IPS-20b (cell line): ENCODE results near the gene DISC1.

Experiments used
- H3K27ac ChIP-seq: one replicate; pipeline ENCODE4 v1.5.1; 2013; ENCODE audit warnings: low read length
- H3K27me3 ChIP-seq: 2 replicates; pipeline ENCODE4 v1.6.1; 2013; ENCODE audit warnings: mild to moderate bottlenecking, low read length, inconsistent platforms; ENCODE audit not compliant: insufficient read depth
- H3K36me3 ChIP-seq: 2 replicates; pipeline ENCODE4 v1.6.1; 2013; ENCODE audit warnings: low read depth, mild to moderate bottlenecking, inconsistent platforms, low read length, moderate library complexity; ENCODE audit not compliant: insufficient read depth
- H3K4me1 ChIP-seq: 2 replicates; pipeline ENCODE4 v1.6.1; 2013; ENCODE audit warnings: mild to moderate bottlenecking, control low read depth, inconsistent platforms, low read length, moderate library complexity; ENCODE audit not compliant: insufficient read depth
- H3K4me3 ChIP-seq: 2 replicates; pipeline ENCODE4 v1.5.1; 2013; ENCODE audit warnings: mild to moderate bottlenecking, low read length, inconsistent platforms
- H3K9ac ChIP-seq: 2 replicates; pipeline ENCODE4 v1.6.1; 2013; ENCODE audit warnings: low read depth, mild to moderate bottlenecking, inconsistent platforms, low read length, moderate library complexity
- H3K9me3 ChIP-seq: 2 replicates; pipeline ENCODE4 v1.6.1; 2013; ENCODE audit warnings: mild to moderate bottlenecking, low read depth, low read length, inconsistent platforms; ENCODE audit not compliant: insufficient read depth

Gene DISC1

GRCh38 chr1:231799363-231799986 lies 172.9 kb downstream of the DISC1 start:
- Histone ChIP-seq H3K9me3 (no peaks in the 10 kb centered on the region), H3K27me3 (no peaks in the 10 kb centered on the region), H3K4me1 (no peaks in the 10 kb centered on the region), H3K9ac (no peak overlapping the region), H3K36me3 (no peaks in the 10 kb centered on the region), H3K4me3 (no peak overlapping the region), H3K27ac (no peak overlapping the region)

GRCh38 chr1:231800108-231800507 lies 173.5 kb downstream of the DISC1 start:
- Histone ChIP-seq H3K9me3 (no peaks in the 10 kb centered on the region), H3K27ac (no peak overlapping the region), H3K9ac (no peak overlapping the region), H3K4me1 (no peaks in the 10 kb centered on the region), H3K4me3 (no peak overlapping the region), H3K27me3 (no peaks in the 10 kb centered on the region), H3K36me3 (no peaks in the 10 kb centered on the region)

GRCh38 chr1:231801042-231801585 lies 174.5 kb downstream of the DISC1 start:
- no peaks in the 10 kb centered on the region for H3K36me3 ChIP-seq

GRCh38 chr1:231803353-231803752 lies 176.8 kb downstream of the DISC1 start:
- Histone ChIP-seq H3K27me3 (no peaks in the 10 kb centered on the region), H3K27ac (no peak overlapping the region), H3K36me3 (no peaks in the 10 kb centered on the region), H3K4me3 (no peak overlapping the region), H3K9ac (no peak overlapping the region), H3K9me3 (no peaks in the 10 kb centered on the region), H3K4me1 (no peaks in the 10 kb centered on the region)

More at GRCh38 chr1:231801042-231801585, 174.5 kb downstream of the DISC1 start:
- no peak overlapping the region for H3K9ac ChIP-seq
- H3K9me3 ChIP-seq = no peaks in the 10 kb centered on the region
- no peaks in the 10 kb centered on the region for H3K4me1 ChIP-seq
- no peaks in the 10 kb centered on the region for H3K27me3 ChIP-seq
- no peak overlapping the region for H3K27ac ChIP-seq
- H3K4me3 ChIP-seq = no peak overlapping the region

GRCh38 chr1:231806623-231807495 lies 180.3 kb downstream of the DISC1 start:
- Histone ChIP-seq H3K9ac (no peak overlapping the region), H3K27me3 (no peaks in the 10 kb centered on the region), H3K9me3 (no peaks in the 10 kb centered on the region), H3K36me3 (no peaks in the 10 kb centered on the region), H3K27ac (no peak overlapping the region), H3K4me1 (no peaks in the 10 kb centered on the region), H3K4me3 (no peak overlapping the region)

- H3K4me3 ChIP-seq = no peak overlapping the region
- H3K27me3 ChIP-seq = no peaks in the 10 kb centered on the region
- no peak overlapping the region for H3K27ac ChIP-seq
- H3K9ac ChIP-seq = no peak overlapping the region
- H3K36me3 ChIP-seq = no peaks in the 10 kb centered on the region
- no peaks in the 10 kb centered on the region for H3K4me1 ChIP-seq
- H3K9me3 ChIP-seq = no peaks in the 10 kb centered on the region
Observed at GRCh38 chr1:231807541-231807940, 181.0 kb downstream of the DISC1 start.

GRCh38 chr1:231808116-231808515 lies 181.5 kb downstream of the DISC1 start:
- no peaks in the 10 kb centered on the region for H3K27me3 ChIP-seq
- no peak overlapping the region for H3K4me3 ChIP-seq
- H3K9ac ChIP-seq = no peak overlapping the region
- no peaks in the 10 kb centered on the region for H3K36me3 ChIP-seq
- no peak overlapping the region for H3K27ac ChIP-seq
- H3K4me1 ChIP-seq = no peaks in the 10 kb centered on the region
- H3K9me3 ChIP-seq = no peaks in the 10 kb centered on the region

GRCh38 chr1:231808990-231809389 lies 182.4 kb downstream of the DISC1 start:
- H3K9me3 ChIP-seq = no peaks in the 10 kb centered on the region
- no peaks in the 10 kb centered on the region for H3K36me3 ChIP-seq
- no peaks in the 10 kb centered on the region for H3K4me1 ChIP-seq
- no peak overlapping the region for H3K9ac ChIP-seq
- no peak overlapping the region for H3K27ac ChIP-seq
- H3K27me3 ChIP-seq = no peaks in the 10 kb centered on the region
- H3K4me3 ChIP-seq = no peak overlapping the region

- Histone ChIP-seq H3K9ac (no peak overlapping the region), H3K4me1 (no peaks in the 10 kb centered on the region), H3K9me3 (no peaks in the 10 kb centered on the region)
Observed at GRCh38 chr1:231810415-231810814, 183.8 kb downstream of the DISC1 start.

GRCh38 chr1:231814021-231814420 lies 187.4 kb downstream of the DISC1 start:
- Histone ChIP-seq H3K27ac (no peak overlapping the region), H3K4me3 (no peak overlapping the region), H3K27me3 (no peaks in the 10 kb centered on the region), H3K4me1 (no peaks in the 10 kb centered on the region), H3K9me3 (no peaks in the 10 kb centered on the region), H3K36me3 (no peaks in the 10 kb centered on the region), H3K9ac (no peak overlapping the region)

More at GRCh38 chr1:231810415-231810814, 183.8 kb downstream of the DISC1 start:
- H3K36me3 ChIP-seq = no peaks in the 10 kb centered on the region
- H3K27ac ChIP-seq = no peak overlapping the region
- no peak overlapping the region for H3K4me3 ChIP-seq
- no peaks in the 10 kb centered on the region for H3K27me3 ChIP-seq

GRCh38 chr1:231814521-231814920 lies 187.9 kb downstream of the DISC1 start:
- Histone ChIP-seq H3K27ac (no peak overlapping the region), H3K4me1 (no peaks in the 10 kb centered on the region), H3K27me3 (no peaks in the 10 kb centered on the region), H3K4me3 (no peak overlapping the region), H3K9ac (no peak overlapping the region), H3K9me3 (no peaks in the 10 kb centered on the region), H3K36me3 (no peaks in the 10 kb centered on the region)

- Histone ChIP-seq H3K9ac (no peak overlapping the region), H3K4me1 (no peaks in the 10 kb centered on the region), H3K4me3 (no peak overlapping the region), H3K27ac (no peak overlapping the region), H3K36me3 (no peaks in the 10 kb centered on the region), H3K9me3 (no peaks in the 10 kb centered on the region), H3K27me3 (no peaks in the 10 kb centered on the region)
Observed at GRCh38 chr1:231817801-231818200, 191.2 kb downstream of the DISC1 start.
